HPDE6-E6E7 (cell line): ENCODE results near the gene ANKRA2.
A peak's percentile ranks its signal among the peaks of the same experiment; 100 is the strongest.

Source experiments
- DNase-seq: peaks from one replicate; pipeline ENCODE4 v3.0.0; 2011; ENCODE audit warnings: missing footprints; ENCODE audit errors: extremely low spot score

Gene ANKRA2

GRCh38 chr5:73565139-73565968 is at the start of gene ANKRA2, which contains the start of gene UTP15:
ANKRA2 (minus strand) TSS chr5:73565639; CDS start chr5:73562881, 2,758 bp downstream.
UTP15 (plus strand) TSS chr5:73565743; CDS start chr5:73567345, 1,602 bp downstream.
- DNase-seq: peak; percentile 84

GRCh38 chr5:73615085-73615484 is 49.6 kb upstream of the ANKRA2 start:
- peak; percentile 46 for DNase-seq

- DNase-seq: no peak
These were observed 47.4 kb upstream of the ANKRA2 start for GRCh38 chr5:73612799-73613198.

GRCh38 chr5:73607228-73607627 is 41.8 kb upstream of the ANKRA2 start:
- no peak for DNase-seq

- DNase-seq: no peak
These were observed 40.8 kb upstream of the ANKRA2 start for GRCh38 chr5:73606206-73606753.

- no peak for DNase-seq
These were observed 40.0 kb upstream of the ANKRA2 start for GRCh38 chr5:73605223-73606087.

- no peak for DNase-seq
These were observed 38.6 kb upstream of the ANKRA2 start for GRCh38 chr5:73603998-73604397.

- no peak for DNase-seq
These were observed 33.9 kb upstream of the ANKRA2 start for GRCh38 chr5:73599380-73599779.

- no peak for DNase-seq
These were observed 31.4 kb upstream of the ANKRA2 start for GRCh38 chr5:73596705-73597328.

- DNase-seq: no peak
These were observed 27.1 kb upstream of the ANKRA2 start for GRCh38 chr5:73592551-73592950.

- no peak for DNase-seq
These were observed 26.5 kb upstream of the ANKRA2 start for GRCh38 chr5:73591698-73592501.

- DNase-seq: peak; percentile 64
These were observed 25.8 kb upstream of the ANKRA2 start for GRCh38 chr5:73591102-73591695.

GRCh38 chr5:73587923-73588322 is 22.5 kb upstream of the ANKRA2 start:
- DNase-seq: no peak

- DNase-seq: no peak
These were observed 17.1 kb upstream of the ANKRA2 start for GRCh38 chr5:73582285-73583145.

GRCh38 chr5:73565969-73566547 is 619 bp upstream of the ANKRA2 start:
- no peak for DNase-seq

- no peak for DNase-seq
These were observed 764 bp downstream of the ANKRA2 start for GRCh38 chr5:73564675-73565074.

GRCh38 chr5:73564018-73564417 is 1.4 kb downstream of the ANKRA2 start:
- no peak for DNase-seq

GRCh38 chr5:73558950-73559349 is 6.5 kb downstream of the ANKRA2 start:
- no peak for DNase-seq

GRCh38 chr5:73552642-73553041 is 12.8 kb downstream of the ANKRA2 start:
- no peak for DNase-seq
